GM12878 (cell line): ENCODE measurements around the gene CEP131. TPM values are rescaled to one million over a fixed set of nuclear protein-coding genes. Genes with fewer than 3 reads are reported as not detected.

Experiments used
- ATAC-seq: fragments of 200-7000 bp; cut with Tn5 transposase; 3 replicates; pipeline ENCODE4 v1.9.1; 2020; ENCODE audit warnings: mild to moderate bottlenecking, moderate library complexity
- BruUV-seq: library from RNA; stranded (reverse); fragments of 400-500 nt; replicated peaks from 2 replicates; lab custom pipeline; 2021; lab: Mats Ljungman, UMichigan
- CTCF ChIA-PET: fragments of 300-600 bp; sonication (Branson Sonifier 250); formaldehyde crosslinking; extraction: SDS; loops from one replicate; lab custom pipeline; 2021; ENCODE audit warnings: inconsistent platforms; lab: Yijun Ruan, JAX
- POLR2A ChIA-PET: fragments of 350-600 bp; formaldehyde crosslinking; extraction: SDS; loops from one replicate; lab custom pipeline; 2021; ENCODE audit warnings: inconsistent platforms; lab: Charles Lee
- RAD21 ChIA-PET: fragments of 300-600 bp; sonication (Branson Sonifier 250); formaldehyde crosslinking; loops from one replicate; lab custom pipeline; 2023; ENCODE audit warnings: antibody characterized with exemption; ENCODE audit not compliant: unreplicated experiment; lab: Charles Lee
- SMC1A ChIA-PET: fragments of 300-600 bp; sonication (Branson Sonifier 250); formaldehyde crosslinking; loops from one replicate; lab custom pipeline; 2023; ENCODE audit not compliant: unreplicated experiment, uncharacterized antibody; lab: Charles Lee
- DNase-seq: peaks from one replicate; pipeline ENCODE4 v3.0.0-alpha.2; 2011; ENCODE audit warnings: low read depth, low spot score
- FAIRE-seq: peaks from 3 replicates; lab custom pipeline; 2011; peaks lifted over from hg19 to GRCh38; lab: Jason Lieb, UNC
- H2AFZ ChIP-seq: 2 replicates; pipeline ENCODE4 v1.6.0; 2011; ENCODE audit warnings: low read depth, low read length, control low read depth; ENCODE audit not compliant: control insufficient read depth
- H3K27ac ChIP-seq: 2 replicates; pipeline ENCODE4 v1.5.1; 2011; ENCODE audit warnings: control low read depth; ENCODE audit not compliant: control insufficient read depth, insufficient read depth
- H3K27me3 ChIP-seq, 2 experiments: replicated peaks in 1 of 2; 2 replicates each; pipeline versions ENCODE4 v1.6.0 to v1.6.1; 2011; ENCODE audit warnings: low read length in 1 of 2; ENCODE audit not compliant: control insufficient read depth in 2 of 2, insufficient read depth in 2 of 2
- H3K36me3 ChIP-seq, 2 experiments: 2 replicates each; pipeline ENCODE4 v1.5.1; 2011; ENCODE audit warnings: low read length in 1 of 2; ENCODE audit not compliant: control insufficient read depth in 2 of 2, insufficient read depth in 2 of 2
- H3K4me1 ChIP-seq: 2 replicates; pipeline ENCODE4 v1.6.1; 2011; ENCODE audit warnings: mild to moderate bottlenecking, low read length, moderate library complexity, mixed read lengths; ENCODE audit not compliant: control insufficient read depth, insufficient read depth
- H3K4me2 ChIP-seq: 2 replicates; pipeline ENCODE4 v1.6.0; 2011; ENCODE audit warnings: control low read depth; ENCODE audit not compliant: control insufficient read depth, insufficient read depth
- H3K4me3 ChIP-seq: fragments of 200-600 bp; sonication (generic); 2 replicates; pipeline ENCODE4 v1.5.1; 2016
- H3K79me2 ChIP-seq: 2 replicates; pipeline ENCODE4 v1.6.0; 2011; ENCODE audit warnings: low read length; ENCODE audit not compliant: control insufficient read depth, insufficient read depth
- H3K9ac ChIP-seq: 2 replicates; pipeline ENCODE4 v1.8.0; 2011; ENCODE audit warnings: low read length, control low read depth, mixed read lengths; ENCODE audit not compliant: control insufficient read depth, insufficient read depth
- H3K9me3 ChIP-seq: replicated peaks from 3 replicates; pipeline ENCODE4 v1.5.1; 2011; ENCODE audit warnings: mild to moderate bottlenecking, low read length; ENCODE audit not compliant: control insufficient read depth, insufficient read depth
- H4K20me1 ChIP-seq: 2 replicates; pipeline ENCODE4 v1.6.0; 2011; ENCODE audit not compliant: control insufficient read depth, insufficient read depth
- BCLAF1 ChIP-seq: fragments of 450-650 bp; IDR thresholded peaks from 2 replicates; pipeline ENCODE4 v1.6.1; 2017; ENCODE audit warnings: antibody characterized with exemption, mild to moderate bottlenecking, moderate library complexity
- EZH2 ChIP-seq: IDR thresholded peaks from 2 replicates; pipeline ENCODE4 v1.6.1; 2012; ENCODE audit warnings: low read depth, mild to moderate bottlenecking, control low read depth, inconsistent platforms, low read length, borderline replicate concordance; ENCODE audit not compliant: control insufficient read depth
- HDAC2 ChIP-seq: fragments of 200-600 bp; sonication (generic); IDR thresholded peaks from 2 replicates; pipeline ENCODE4 v1.6.1; 2017
- IRF4 ChIP-seq: IDR thresholded peaks from 2 replicates; pipeline ENCODE4 v1.6.1; 2011; ENCODE audit warnings: low read depth, low read length
- MTA3 ChIP-seq: IDR thresholded peaks from 2 replicates; pipeline ENCODE4 v1.6.1; 2012; ENCODE audit warnings: low read length, inconsistent platforms, borderline replicate concordance
- PML ChIP-seq: IDR thresholded peaks from 2 replicates; pipeline ENCODE4 v1.6.1; 2012; ENCODE audit warnings: low read length, inconsistent platforms
- RB1 ChIP-seq: fragments of 450-650 bp; formaldehyde crosslinking; IDR thresholded peaks from 2 replicates; pipeline ENCODE4 v1.6.1; 2017; ENCODE audit warnings: mild to moderate bottlenecking, borderline replicate concordance
- RBBP5 ChIP-seq: fragments of 200-600 bp; sonication (generic); conservative IDR thresholded peaks from 2 replicates; pipeline ENCODE4 v1.6.1; 2016
- SRF ChIP-seq, 2 experiments: IDR thresholded peaks; 2 replicates each; pipeline ENCODE4 v1.6.1; 2011; ENCODE audit warnings: low read depth in 2 of 2, low read length in 2 of 2, mild to moderate bottlenecking in 1 of 2, moderate library complexity in 1 of 2
- TCF12 ChIP-seq: IDR thresholded peaks from 2 replicates; pipeline ENCODE4 v1.6.1; 2011; ENCODE audit warnings: low read depth, mild to moderate bottlenecking, low read length
- TCF7 ChIP-seq: IDR thresholded peaks from 2 replicates; pipeline ENCODE4 v1.6.1; 2014; ENCODE audit warnings: antibody characterized with exemption, borderline replicate concordance
- WGBS: methylation state at CpG from one replicate; pipeline ENCODE4 v1.1.6; 2016; ENCODE audit warnings: low lambda C conversion rate; ENCODE audit not compliant: insufficient replicate concordance, insufficient coverage; ENCODE audit errors: missing lambda C conversion rate; 5-methylcytosine and 5-hydroxymethylcytosine counted together
- in situ Hi-C: fragments of 300-500 bp; cut with MboI; formaldehyde crosslinking; loops from 9 replicates; pipeline ENCODE4 v1.14.3; 2018; ENCODE audit warnings: mixed read lengths
- intact Hi-C: fragments of 100-400 bp; cut with micrococcal nuclease; formaldehyde crosslinking; loops from one replicate; pipeline ENCODE4 v1.14.2; 2022; ENCODE audit not compliant: unreplicated experiment
- polyA plus RNA-seq, 11 experiments: library from polyadenylated mRNA; depleted of rRNA in 4 of 11; unstranded in 6 of 11; stranded (reverse) in 5 of 11; fragments of >200 nt; fragmentation: Nextera tagmentation in 4 of 11; fragmentation: Illumina TruSeq in 1 of 11; extraction: Ambion mirVana in 4 of 11; extraction: Trizol in 1 of 11; gene quantifications; 1 replicate in 1 of 11; 2 replicates in 10 of 11; pipeline versions ENCODE4 v1.2.1 to v1.2.3, GENCODE V29; 2011 to 2016; ENCODE audit warnings: inconsistent platforms in 2 of 11, missing spikeins in 2 of 11, low read depth in 1 of 11
- total RNA-seq, 4 experiments: library from RNA; depleted of rRNA in 3 of 4; stranded (reverse); fragments of >200 nt in 3 of 4; fragmentation: Illumina TruSeq in 1 of 4; extraction: Trizol in 1 of 4; gene quantifications; 2 replicates each; pipeline versions ENCODE4 v1.2.1 to v1.2.3, GENCODE V29; 2013 to 2021

CEP131 gene
- total and polyA plus RNA-seq, 10 of the 15 experiments (the other 5 are each of a cell fraction or from before 2014, with no cell fraction given) = 0.05 to 17.3 (median 6.7) TPM

DNA sequence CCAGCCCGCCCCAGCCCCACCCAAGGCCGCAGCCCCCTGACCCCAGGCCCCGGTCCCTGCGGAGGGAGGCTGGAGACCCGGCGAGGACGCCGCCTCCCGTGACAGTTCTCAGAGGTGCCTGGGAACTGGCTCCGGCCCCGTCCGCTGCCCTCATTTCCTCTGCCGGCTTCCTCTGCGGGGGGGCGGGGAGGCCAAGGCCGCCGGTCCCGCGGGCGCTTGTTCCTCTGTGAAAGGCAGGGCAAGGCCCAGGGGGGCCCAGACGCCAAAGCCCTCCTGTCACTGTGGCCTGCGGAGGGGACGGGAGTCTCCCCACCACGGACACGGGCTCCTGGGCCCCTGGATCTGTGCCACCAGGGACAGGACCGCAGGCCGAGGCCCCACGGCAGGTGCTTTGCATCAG lies 62.5 kb downstream of the CEP131 start (continued):
- no peak for TF ChIP-seq HDAC2
- TF ChIP-seq TCF7 = no peak
- no peak for TF ChIP-seq RB1

DNA sequence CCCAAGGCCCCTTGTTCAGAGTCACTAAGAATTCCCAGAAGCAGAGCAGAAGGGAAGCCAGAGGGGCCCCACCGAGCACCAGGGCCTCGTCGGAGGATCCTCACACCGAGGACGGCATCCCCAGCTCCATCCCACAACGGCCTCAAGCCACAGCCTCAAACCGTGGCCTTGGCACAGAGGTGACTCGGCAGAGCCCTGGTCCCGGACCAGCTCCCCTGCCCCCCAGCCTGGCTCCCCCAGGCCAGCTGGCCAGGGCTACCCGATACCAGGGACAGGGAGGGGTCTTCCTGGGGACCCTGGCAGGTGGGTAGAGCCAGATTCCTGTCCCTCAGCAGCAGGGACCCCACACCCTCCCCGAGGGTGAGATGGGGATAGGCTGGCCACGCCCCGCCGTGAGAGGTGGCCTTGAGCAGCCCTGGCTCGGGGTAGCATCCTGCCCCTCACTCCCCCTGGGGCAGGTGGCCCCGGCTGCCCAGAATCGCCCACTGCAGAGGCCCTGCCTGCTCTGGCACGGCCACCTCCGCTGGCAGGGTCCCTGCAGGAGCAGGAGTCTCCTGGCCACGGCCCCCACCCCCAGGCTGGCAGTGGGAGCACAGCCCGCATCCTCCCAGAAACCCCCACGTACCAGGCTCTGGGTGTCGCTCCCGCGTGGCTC lies 63.0 kb downstream of the CEP131 start:
- CTCF ChIA-PET = no interaction called here
- H3K9me3 ChIP-seq = no peaks in the 10 kb centered on the region
- H3K36me3 ChIP-seq = no peaks in the 10 kb centered on the region
- no peak for DNase-seq
- RAD21 ChIA-PET = no interaction called here
- no peaks in the 10 kb centered on the region; a peak in 1 of 4 replicates for H3K27me3 ChIP-seq
- no TSS peak for BruUV-seq
- in situ Hi-C loops (no loop called here), intact Hi-C loops (no loop called here)
- FAIRE-seq = no peak
- WGBS = 26% methylated on average over 25 of the region's 25 CpGs
- ATAC-seq = no peak
- no peak overlapping the region for H3K9ac ChIP-seq
- no peak overlapping the region for H2AFZ ChIP-seq
- H3K4me2 ChIP-seq = no peak overlapping the region
- SMC1A ChIA-PET = no interaction called here
- no peaks in the 10 kb centered on the region for H3K4me1 ChIP-seq
- TF ChIP-seq MTA3 (no peak), BCLAF1 (no peak), IRF4 (no peak), TCF12 (no peak), PML (no peak), SRF (IDR thresholded peaks at IDR 0.05; ENCODE audit: low read depth in 2 of 2, low read length in 2 of 2) (no peak), RBBP5 (no peak), EZH2 (no peak)
- H3K4me3 ChIP-seq = no peak overlapping the region
- H3K27ac ChIP-seq = no peak overlapping the region
- H4K20me1 ChIP-seq = no peaks in the 10 kb centered on the region
- POLR2A ChIA-PET = no interaction called here
- no peaks in the 10 kb centered on the region for H3K79me2 ChIP-seq
